GM18861 (cell line): ENCODE results near the gene ZNF197.
"Not testable (repeated sequence)": the region's sequence is repeated elsewhere in the genome, so short reads cannot be mapped to it uniquely, and the experiment has no call there.

Experiments
- ATAC-seq: cut with Tn5 transposase; IDR thresholded peaks from one replicate; pipeline ENCODE4 v1.9.1; 2021; ENCODE audit not compliant: unreplicated experiment

Gene ZNF197

GRCh38 chr3:44661189-44661588, 36.4 kb downstream of the ZNF197 start:
- no peak for ATAC-seq

- ATAC-seq = no peak
Measured at GRCh38 chr3:44665173-44665572, 40.3 kb downstream of the ZNF197 start.

GRCh38 chr3:44666346-44666745, 41.5 kb downstream of the ZNF197 start:
- ATAC-seq = no peak

- no peak for ATAC-seq
Measured at GRCh38 chr3:44669760-44670159, 44.9 kb downstream of the ZNF197 start.

- not testable (repeated sequence) for ATAC-seq
Measured at GRCh38 chr3:44673466-44673865, 48.6 kb downstream of the ZNF197 start.

- ATAC-seq = no peak
Measured at GRCh38 chr3:44674211-44674610, 49.4 kb downstream of the ZNF197 start.

GRCh38 chr3:44678480-44679116, 53.8 kb downstream of the ZNF197 start:
- ATAC-seq = no peak

- ATAC-seq = no peak
Measured at GRCh38 chr3:44680921-44681455, 56.2 kb downstream of the ZNF197 start.

- no peak for ATAC-seq
Measured at GRCh38 chr3:44682182-44682896, 57.5 kb downstream of the ZNF197 start.

- ATAC-seq = no peak
Measured at GRCh38 chr3:44685128-44685800, 60.4 kb downstream of the ZNF197 start.

GRCh38 chr3:44687898-44688297, 63.1 kb downstream of the ZNF197 start:
- no peak for ATAC-seq
